HG03025 (cell line): Measurements from ENCODE around the gene OR10H5.
"Not testable (repeated sequence)": the region's sequence is repeated elsewhere in the genome, so short reads cannot be mapped to it uniquely, and the experiment has no call there.

Experiments used
- ATAC-seq: cut with Tn5 transposase; IDR thresholded peaks from one replicate; pipeline ENCODE4 v1.9.1; 2021; ENCODE audit warnings: mild to moderate bottlenecking, moderate library complexity; ENCODE audit not compliant: unreplicated experiment, low FRiP score

OR10H5 gene

DNA sequence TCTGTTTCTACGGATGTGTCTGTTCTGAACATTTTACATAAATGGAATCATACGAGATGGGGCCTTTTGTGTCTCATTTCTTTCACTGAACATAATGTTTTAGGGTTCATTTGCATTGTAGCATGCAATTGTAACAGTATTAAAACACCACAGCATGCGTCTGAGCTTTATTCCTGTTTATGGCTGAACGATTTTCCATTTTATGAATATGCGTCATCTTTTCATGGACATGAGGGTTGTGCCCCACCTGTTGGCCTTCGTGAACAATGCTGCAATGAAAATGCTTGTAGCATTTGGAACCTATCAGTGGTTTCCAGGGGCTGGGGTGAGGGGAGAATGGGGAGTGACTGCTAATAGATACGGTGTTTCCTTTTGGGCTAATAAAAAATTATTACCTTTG is 22.9 kb downstream of the OR10H5 start:
- ATAC-seq: no peak

- ATAC-seq: no peak
Measured at GRCh38 chr19:15811476-15811875, 24.0 kb downstream of the OR10H5 start.

GRCh38 chr19:15812060-15812722 is 24.7 kb downstream of the OR10H5 start:
- ATAC-seq: no peak

GRCh38 chr19:15813916-15814315 is 26.5 kb downstream of the OR10H5 start:
- no peak for ATAC-seq

DNA sequence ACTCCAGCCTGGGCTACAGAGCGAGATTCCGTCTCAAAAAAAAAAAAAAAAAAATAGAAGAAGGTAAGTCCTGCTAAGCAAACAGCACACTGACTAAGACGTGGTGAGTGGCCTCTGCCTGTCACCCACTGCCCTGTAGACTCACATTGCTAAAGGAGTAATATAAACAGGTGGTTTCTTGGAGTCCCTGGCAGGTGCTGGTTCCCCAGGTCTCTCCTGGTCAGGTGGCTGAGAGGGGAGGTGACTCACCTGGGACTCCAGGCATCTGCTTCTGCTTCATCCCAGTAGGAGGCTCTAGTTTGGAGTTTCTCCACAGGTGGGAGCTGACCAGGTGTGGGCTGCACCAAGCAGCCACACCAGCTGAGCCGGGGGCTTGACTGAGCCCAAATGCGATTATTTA is 27.8 kb downstream of the OR10H5 start, which contains the start of gene OR10H1:
Gene OR10H1 (minus strand): TSS at position 359 of the 400 bp plus-strand sequence. CDS start 7,627 bp downstream, outside the sequence.
- ATAC-seq: no peak

- ATAC-seq: no peak
Measured at GRCh38 chr19:15820646-15821045, 33.2 kb downstream of the OR10H5 start.

DNA sequence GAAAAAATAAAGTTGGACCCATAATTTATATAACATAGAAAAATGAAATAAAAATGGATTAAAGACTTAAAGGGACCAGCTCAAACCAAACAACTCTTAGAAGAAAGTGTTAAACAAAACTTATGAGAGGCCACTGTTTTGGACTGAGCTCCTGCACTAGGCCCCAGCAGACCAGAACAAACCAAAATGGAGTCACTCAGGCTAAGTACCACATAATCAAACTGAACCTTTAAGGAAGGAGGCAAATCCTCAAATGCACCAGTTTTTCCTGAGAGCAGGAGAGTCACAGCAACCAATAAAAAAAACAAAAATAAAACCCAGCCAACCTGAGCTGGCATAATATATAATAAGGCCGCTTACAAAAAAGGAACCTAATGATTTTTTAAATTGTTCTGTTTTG is 38.3 kb downstream of the OR10H5 start:
- ATAC-seq: no peak

DNA sequence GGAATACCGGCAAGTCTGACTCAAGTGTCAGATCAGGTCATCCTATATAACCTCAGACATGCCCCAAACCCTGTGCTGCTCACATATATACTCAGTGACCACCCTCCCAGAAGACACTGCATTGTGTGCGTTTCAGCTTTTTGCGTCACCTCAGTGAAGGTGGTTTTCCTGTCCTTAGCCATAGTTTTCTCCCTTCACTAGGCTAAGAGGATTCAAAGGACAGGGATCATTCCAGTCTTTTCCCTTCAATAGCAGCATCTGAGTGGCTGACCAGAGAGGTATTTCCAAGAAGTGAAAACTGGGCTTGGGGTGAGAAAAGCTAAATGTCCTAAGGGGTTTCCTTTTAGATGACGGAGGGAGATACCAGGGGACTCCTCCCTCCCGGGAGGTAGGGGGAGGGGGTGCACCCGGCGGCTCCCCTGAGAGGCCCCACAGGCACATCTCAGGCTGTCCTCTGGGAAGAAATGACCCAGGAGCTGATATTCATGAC is 40.7 kb downstream of the OR10H5 start:
- ATAC-seq: no peak

- not testable (repeated sequence) for ATAC-seq
Measured at GRCh38 chr19:15828611-15829305, 41.3 kb downstream of the OR10H5 start.

GRCh38 chr19:15829306-15829698 is 41.8 kb downstream of the OR10H5 start:
- ATAC-seq: no peak

DNA sequence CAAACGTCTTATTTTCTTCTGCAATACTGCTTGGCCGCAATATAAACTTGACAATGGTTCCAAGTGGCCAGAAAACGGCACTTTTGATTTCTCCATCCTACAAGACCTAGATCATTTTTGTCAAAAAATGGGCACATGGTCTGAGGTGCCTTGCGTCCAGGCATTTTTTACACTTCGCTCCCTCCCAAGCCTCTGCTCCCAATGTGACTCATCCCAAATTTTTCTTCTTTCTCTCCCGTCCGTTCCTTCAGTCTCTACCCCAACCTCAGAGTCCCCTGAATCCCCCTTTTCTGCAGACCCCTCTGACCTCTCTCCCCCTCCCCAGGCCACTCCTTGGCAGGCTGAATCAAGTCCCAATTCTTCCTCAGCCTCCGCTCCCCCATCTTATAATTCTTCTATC is 42.3 kb downstream of the OR10H5 start:
- no peak for ATAC-seq

DNA sequence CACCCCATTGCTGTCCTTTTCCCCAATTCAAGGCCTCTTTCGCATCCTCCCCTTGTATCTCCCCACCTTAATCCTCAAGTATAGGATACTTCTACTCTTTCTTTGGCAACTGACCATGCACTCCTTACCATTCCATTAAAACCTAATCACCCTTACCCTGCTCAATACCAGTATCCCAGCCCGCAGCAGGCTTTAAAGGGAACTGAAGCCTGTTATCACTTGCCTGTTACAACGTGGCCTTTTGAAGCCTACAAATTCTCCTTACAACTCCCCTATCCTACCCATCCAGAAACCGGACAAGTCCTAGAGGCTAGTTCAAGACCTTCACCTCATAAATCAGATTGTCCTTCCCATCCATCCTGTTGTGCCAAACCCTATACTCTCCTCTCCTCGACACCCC is 44.2 kb downstream of the OR10H5 start:
- no peak for ATAC-seq

DNA sequence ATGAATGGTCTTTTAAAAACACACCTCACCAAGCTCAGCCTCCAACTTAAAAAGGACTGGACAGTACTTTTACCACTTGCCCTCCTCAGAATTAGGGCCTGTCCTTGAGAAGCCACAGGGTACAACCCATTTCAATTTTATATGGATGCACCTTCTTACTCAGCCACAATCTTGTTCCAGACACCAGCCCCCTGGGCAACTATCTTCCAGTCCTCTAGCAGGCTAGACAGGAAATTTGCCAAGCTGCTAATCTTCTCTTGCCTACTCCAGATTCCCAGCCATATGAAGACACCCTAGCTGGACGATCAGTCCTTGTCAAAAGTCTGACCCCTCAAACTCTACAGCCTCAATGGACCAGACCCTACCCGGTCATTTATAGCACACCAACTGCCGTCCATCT is 46.8 kb downstream of the OR10H5 start:
- not testable (repeated sequence) for ATAC-seq

DNA sequence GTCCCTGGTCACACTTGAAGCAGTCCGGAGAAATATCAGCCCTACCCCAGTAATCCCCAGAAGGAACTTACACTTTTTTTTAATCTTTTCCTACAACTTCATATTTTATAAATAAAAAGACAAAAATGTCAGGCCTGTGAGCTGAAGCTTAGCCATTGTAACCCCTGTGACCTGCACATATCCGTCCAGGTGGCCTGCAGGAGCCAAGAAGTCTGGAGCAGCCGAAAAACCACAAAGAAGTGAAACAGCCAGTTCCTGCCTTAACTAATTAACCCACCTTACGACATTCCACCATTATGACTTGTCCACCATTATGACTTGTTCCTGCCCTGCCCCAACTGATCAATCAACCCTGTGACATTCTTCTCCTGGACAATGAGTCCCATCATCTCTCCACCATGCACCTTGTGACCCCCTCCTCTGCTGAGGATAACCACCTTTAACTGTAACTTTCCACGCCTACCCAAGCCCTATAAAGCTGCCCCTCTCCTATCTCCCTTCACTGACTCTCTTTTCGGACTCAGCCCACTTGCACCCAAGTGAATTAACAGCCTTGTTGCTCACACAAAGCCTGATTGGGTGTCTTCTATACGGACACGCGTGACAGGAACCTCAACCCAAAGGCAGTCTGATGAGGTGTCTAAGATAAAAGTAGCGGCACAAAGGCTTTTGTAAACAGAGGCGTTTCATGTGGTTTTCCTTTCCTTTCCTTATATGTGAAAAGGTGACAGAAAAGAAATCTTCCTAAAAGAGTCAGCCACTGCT is 48.3 kb downstream of the OR10H5 start:
- ATAC-seq: not testable (repeated sequence)

DNA sequence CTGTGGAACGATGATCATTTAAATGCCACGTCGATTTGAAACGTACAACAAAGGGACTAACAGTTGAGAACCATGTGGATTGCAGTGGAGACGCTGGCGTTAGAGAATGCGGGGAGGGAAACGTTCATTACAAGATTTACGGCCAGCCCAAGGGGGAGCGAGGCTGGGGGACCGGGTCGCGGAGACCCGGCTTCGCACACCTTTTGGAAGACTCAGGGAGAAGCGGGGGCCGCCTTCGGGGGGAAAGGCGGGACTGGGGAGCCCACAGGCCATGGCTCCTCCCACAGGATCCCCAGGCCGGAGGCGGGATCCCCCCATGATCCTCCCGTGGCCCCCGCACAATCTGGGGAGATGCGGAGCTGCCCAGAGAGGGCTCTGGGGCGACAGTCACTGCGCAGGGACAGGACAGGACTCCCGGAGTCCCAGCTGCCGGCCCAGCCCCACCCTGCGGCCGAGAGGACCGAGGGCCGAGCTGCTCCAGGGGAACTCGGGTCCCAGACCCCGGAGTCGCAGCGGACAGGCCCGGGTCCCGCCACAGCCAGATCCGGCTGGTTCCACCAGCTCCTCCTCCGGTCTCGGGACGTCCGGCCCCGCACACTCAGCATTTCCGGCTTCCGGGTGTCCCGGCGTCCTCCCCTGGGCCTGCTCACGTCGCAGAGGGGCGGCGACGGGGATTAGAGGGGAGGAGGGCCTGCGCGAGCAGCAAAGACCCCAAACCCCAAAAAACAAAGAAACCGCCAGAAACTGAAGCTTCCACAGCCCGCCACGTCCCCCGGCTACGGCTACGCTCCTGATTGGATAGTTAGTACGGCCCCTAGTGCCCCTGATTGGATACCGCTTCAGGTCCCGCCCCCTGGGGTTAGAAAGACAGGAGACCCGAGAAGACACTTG is 49.1 kb downstream of the OR10H5 start:
- ATAC-seq: peak; percentile 95

- ATAC-seq: no peak
Measured at GRCh38 chr19:15837221-15837731, 49.8 kb downstream of the OR10H5 start.

DNA sequence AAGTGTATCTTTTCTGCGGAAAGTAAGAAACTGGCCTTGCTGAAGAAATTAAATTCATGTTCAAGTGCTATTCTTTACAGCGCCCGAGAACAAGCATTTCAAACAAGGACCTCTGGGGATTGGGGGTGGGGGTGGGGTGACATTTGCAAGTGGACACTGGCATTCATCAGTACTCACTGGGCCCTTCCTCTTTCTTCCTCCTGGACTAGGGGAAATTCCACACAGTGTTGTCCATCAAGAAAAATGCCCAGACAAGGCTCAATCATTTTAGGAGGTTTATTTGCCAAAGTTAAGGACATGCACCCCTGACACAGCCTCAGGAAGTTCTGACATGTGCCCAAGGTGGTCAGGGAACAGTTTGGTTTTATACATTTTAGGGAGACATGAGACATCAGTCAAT is 50.9 kb downstream of the OR10H5 start:
- no peak for ATAC-seq

DNA sequence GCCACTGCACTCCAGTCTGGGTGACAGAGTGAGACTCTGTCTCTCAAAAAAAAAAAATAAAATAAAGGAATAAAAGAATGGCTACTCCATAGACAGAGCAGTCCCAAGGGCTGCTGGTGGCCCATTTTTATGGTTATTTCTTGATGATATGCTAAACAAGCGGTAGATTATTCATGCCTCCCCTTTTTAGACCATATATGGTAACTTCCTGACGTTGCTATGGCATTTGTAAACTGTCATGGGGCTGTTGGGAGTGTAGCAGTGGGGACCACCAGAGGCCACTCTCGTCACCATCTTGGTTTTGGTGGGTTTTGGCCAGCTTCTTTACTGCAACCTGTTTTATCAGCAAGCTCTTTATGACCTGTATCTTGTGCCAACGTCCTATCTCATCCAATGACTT is 52.4 kb downstream of the OR10H5 start:
- not testable (repeated sequence) for ATAC-seq

DNA sequence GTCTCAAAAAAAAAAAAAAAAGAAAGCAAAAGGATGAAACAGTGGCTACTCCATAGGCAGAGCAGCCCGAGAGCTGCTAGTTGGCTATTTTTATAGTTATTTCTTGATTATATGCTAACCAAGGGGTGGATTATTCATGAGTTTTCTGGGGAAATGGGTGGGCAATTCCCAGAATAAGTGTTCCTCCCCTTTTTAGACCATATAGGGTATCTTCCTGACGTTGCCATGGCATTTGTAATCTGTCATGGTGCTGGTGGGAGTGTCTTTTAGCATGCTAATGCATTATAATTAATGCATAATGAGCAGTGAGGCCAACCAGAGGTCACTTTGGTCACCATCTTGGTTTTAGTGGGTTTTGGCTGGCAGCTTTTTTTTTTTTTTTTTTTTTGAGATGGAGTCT is 53.4 kb downstream of the OR10H5 start:
- ATAC-seq: no peak
